ENCODE measurements around the gene TTC13. TPM values are rescaled to one million over a fixed set of nuclear protein-coding genes. Genes with fewer than 3 reads are reported as not detected.

TTC13 gene
- total and polyA plus RNA-seq, 10 of the 15 experiments (the other 5 are each of a cell fraction or from before 2014, with no cell fraction given): 5.8 to 30.8 (median 18.5) TPM

DNA sequence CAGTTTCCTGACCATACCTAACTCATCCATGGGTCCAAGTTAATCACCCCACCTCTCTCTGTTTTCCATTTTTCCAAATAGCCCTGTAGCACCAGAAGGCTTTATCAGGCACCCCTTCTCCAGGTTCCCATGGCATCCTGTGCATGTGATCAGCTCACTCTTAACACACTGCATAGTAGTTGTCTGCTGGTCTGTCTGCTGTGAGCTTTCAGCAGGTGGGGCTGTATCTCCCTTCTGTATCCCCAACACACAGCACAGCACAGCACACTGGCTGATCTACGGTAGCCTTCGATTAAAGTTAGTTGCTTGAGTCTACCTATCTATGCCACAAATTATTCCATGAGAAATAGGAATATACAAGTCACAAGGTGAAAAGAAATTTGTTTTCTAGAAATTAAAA is 56.0 kb downstream of the TTC13 start:
- Histone ChIP-seq H3K9me3 (replicated peaks; ENCODE audit: control insufficient read depth, insufficient read depth, low read length) (no peaks in the 10 kb centered on the region), H3K9ac (ENCODE audit: control insufficient read depth, insufficient read depth, low read length) (no peak overlapping the region), H2AFZ (ENCODE audit: control insufficient read depth, low read depth, low read length) (no peak overlapping the region), H4K20me1 (ENCODE audit: control insufficient read depth, insufficient read depth) (no peaks in the 10 kb centered on the region), H3K79me2 (ENCODE audit: control insufficient read depth, insufficient read depth, low read length) (no peaks in the 10 kb centered on the region), H3K4me3 (no peak overlapping the region), H3K4me2 (ENCODE audit: control insufficient read depth, insufficient read depth) (no peak overlapping the region), H3K27me3 (replicated peaks in 1 of 2; ENCODE audit: control insufficient read depth in 2 of 2, insufficient read depth in 2 of 2, low read length in 1 of 2) (no peaks in the 10 kb centered on the region), H3K27ac (ENCODE audit: control insufficient read depth, insufficient read depth) (no peak overlapping the region), H3K36me3 (ENCODE audit: control insufficient read depth in 2 of 2, insufficient read depth in 2 of 2, low read length in 1 of 2) (peaks cover 3 to 34% of the 10 kb centered on the region in 2 experiments), H3K4me1 (ENCODE audit: control insufficient read depth, insufficient read depth, low read length) (no peaks in the 10 kb centered on the region)
- ChIA-PET SMC1A (ENCODE audit: uncharacterized antibody, unreplicated experiment) (interaction anchor here (0.8 to 2.7 kb wide), 3 partner anchors 53 to 68 kb away, joined by 3 to 13 read pairs (median 4); partner anchors contain the start of gene ARV1), POLR2A (no interaction called here), CTCF (interaction anchor here (0.9 to 1.2 kb wide), 5 partner anchors 49 to 288 kb away, joined by 3 to 5 read pairs (median 4); no protein-coding TSS in a partner anchor), RAD21 (ENCODE audit: unreplicated experiment) (no interaction called here)
- intact Hi-C loops (cut with micrococcal nuclease; ENCODE audit: unreplicated experiment) (no loop called here), in situ Hi-C loops (cut with MboI) (loop anchor here (5.0 kb wide), 1 partner anchor 290 kb away; no protein-coding TSS in a partner anchor)
- no TSS peak for BruUV-seq (replicated peaks)
- TF ChIP-seq, protein P1, sequence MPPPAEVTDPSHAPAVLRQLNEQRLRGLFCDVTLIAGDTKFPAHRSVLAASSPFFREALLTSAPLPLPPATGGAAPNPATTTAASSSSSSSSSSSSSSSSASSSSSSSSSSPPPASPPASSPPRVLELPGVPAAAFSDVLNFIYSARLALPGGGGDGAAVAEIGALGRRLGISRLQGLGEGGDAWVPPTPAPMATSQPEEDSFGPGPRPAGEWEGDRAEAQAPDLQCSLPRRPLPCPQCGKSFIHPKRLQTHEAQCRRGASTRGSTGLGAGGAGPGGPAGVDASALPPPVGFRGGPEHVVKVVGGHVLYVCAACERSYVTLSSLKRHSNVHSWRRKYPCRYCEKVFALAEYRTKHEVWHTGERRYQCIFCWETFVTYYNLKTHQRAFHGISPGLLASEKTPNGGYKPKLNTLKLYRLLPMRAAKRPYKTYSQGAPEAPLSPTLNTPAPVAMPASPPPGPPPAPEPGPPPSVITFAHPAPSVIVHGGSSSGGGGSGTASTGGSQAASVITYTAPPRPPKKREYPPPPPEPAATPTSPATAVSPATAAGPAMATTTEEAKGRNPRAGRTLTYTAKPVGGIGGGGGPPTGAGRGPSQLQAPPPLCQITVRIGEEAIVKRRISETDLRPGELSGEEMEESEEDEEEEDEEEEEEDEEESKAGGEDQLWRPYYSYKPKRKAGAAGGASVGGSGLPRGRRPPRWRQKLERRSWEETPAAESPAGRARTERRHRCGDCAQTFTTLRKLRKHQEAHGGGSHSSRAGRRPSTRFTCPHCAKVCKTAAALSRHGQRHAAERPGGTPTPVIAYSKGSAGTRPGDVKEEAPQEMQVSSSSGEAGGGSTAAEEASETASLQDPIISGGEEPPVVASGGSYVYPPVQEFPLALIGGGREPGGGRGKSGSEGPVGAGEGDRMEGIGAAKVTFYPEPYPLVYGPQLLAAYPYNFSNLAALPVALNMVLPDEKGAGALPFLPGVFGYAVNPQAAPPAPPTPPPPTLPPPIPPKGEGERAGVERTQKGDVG (CRISPR knock-in tag; IDR thresholded peaks at IDR 0.05): no peak
- TF ChIP-seq CTCF (IDR thresholded peaks at IDR 0.05 in 2 of 3, conservative IDR thresholded peaks at IDR 0.05 in 1 of 3; ENCODE audit: control insufficient read depth in 2 of 3, extremely low read depth in 1 of 3, insufficient read depth in 1 of 3, low read depth in 3 of 3, low read length in 3 of 3): peak in 1 of 3 experiments; percentile 18; a peak in 2 of 6 replicates
- ATAC-seq (no peak), DNase-seq (ENCODE audit: low read depth, low spot score) (no peak), FAIRE-seq (no peak)
- 97% methylated on average over 2 of the region's 2 CpGs for WGBS (ENCODE audit: insufficient coverage, insufficient replicate concordance, low lambda C conversion rate, missing lambda C conversion rate)

Measured in GM12878 (cell line).